ENCODE data around the gene NPLOC4.
"Not testable (repeated sequence)": the region's sequence is repeated elsewhere in the genome, so short reads cannot be mapped to it uniquely, and the experiment has no call there.

The NPLOC4 gene

DNA sequence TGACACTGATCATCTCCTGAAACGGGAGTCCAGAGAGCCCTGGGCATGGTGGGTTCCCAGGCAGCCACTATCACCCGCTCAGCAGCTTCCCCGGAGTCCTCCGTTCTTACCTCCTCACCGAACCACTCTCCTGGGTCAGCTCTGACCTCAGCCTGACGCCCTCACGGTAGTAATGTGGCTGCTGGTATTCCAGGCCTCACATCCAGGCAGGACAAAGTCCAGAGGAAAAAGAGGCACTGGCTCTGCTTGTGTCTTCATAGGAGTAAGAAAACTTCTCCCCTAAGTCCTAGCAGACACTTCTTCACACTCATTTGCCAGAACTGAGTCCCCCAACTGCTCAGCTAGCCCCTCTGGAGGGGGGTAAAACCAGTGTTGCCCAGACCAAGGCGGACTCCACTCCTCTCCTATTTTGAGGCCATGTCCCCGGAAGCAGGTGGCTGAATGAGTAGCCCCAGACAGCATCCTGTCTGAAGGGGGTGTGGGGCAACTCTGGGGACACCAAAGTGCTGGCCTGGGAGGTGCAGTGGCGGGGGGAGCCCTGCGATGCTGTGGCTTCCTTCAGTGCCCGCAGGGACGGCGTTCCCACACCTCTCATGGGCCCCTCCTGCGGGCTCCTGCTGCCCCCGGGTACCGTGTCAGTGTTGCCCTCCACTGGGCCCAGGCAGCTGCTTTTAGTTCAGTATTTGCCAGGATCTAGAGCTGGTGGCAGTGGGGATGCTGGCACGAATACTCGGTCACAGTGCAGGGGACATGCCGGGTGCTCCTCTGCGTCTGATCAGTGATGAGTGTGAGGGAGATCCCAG, 103.4 kb downstream of the NPLOC4 start:
- no peak for DNase-seq (ENCODE audit: low read depth)

- DNase-seq (ENCODE audit: low read depth): no peak
These were observed 104.2 kb downstream of the NPLOC4 start for GRCh38 chr17:81532490-81533287.

- not testable (repeated sequence) for DNase-seq (ENCODE audit: low read depth)
These were observed 104.9 kb downstream of the NPLOC4 start for GRCh38 chr17:81531998-81532404.

DNA sequence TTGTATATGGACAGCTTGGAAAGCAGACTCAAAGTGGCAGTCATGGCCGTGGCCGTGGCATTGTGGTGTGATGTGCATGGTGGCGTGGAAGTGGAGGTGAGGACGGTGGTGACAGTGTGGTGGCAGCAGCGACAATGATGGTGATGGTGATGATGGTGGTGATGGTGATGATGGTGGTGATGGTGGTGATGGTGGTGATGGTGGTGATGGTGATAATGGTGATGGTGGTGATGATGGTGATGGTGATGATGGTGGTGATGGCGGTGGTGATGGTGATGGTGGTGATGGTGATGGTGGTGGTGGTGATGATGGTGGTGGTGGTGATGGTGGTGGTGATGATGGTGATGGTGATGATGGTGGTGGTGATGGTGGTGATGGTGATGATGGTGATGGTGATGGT, 105.9 kb downstream of the NPLOC4 start:
- DNase-seq (ENCODE audit: low read depth): not testable (repeated sequence)

DNA sequence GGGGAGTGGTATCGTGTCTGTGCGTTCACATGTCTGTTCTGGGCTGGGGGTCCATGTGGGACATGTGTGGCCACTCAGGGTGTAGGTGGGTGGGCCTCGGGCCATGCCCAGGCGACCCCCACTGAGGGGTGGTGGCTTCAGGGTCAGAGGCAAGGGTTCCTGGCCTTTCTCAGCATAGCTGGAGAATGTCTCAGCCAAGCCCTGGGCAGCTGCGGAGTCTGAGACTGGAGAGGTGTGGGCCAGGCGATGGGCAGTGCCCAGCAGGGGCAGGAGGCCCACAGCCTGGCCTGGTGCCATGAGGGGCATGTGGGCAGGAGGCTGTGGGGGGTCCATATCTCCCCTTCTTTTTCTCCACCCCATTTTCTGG, 107.5 kb downstream of the NPLOC4 start:
- no peak for DNase-seq (ENCODE audit: low read depth)

GRCh38 chr17:81528651-81529436, 108.1 kb downstream of the NPLOC4 start:
- DNase-seq (ENCODE audit: low read depth): no peak

DNA sequence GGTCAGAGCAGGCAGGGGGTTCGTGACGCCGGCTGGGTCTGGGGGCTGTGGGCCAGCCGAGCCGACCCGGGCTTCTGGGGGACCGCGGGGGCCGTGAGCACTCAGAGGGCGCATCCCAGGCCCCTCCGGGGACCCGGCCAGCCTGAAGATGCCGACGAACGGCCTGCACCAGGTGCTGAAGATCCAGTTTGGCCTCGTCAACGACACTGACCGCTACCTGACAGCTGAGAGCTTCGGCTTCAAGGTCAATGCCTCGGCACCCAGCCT, 108.6 kb downstream of the NPLOC4 start:
- no peak for DNase-seq (ENCODE audit: low read depth)

- no peak for DNase-seq (ENCODE audit: low read depth)
These were observed 109.1 kb downstream of the NPLOC4 start, which contains the start of gene FSCN2 for GRCh38 chr17:81527591-81528383. Gene FSCN2 (plus strand): TSS chr17:81528377. CDS start chr17:81528532, 155 bp downstream.

- DNase-seq (ENCODE audit: low read depth): no peak
These were observed 110.0 kb downstream of the NPLOC4 start for GRCh38 chr17:81526662-81527571.

- no peak for DNase-seq (ENCODE audit: low read depth)
These were observed 112.1 kb downstream of the NPLOC4 start for GRCh38 chr17:81524865-81525159.

DNA sequence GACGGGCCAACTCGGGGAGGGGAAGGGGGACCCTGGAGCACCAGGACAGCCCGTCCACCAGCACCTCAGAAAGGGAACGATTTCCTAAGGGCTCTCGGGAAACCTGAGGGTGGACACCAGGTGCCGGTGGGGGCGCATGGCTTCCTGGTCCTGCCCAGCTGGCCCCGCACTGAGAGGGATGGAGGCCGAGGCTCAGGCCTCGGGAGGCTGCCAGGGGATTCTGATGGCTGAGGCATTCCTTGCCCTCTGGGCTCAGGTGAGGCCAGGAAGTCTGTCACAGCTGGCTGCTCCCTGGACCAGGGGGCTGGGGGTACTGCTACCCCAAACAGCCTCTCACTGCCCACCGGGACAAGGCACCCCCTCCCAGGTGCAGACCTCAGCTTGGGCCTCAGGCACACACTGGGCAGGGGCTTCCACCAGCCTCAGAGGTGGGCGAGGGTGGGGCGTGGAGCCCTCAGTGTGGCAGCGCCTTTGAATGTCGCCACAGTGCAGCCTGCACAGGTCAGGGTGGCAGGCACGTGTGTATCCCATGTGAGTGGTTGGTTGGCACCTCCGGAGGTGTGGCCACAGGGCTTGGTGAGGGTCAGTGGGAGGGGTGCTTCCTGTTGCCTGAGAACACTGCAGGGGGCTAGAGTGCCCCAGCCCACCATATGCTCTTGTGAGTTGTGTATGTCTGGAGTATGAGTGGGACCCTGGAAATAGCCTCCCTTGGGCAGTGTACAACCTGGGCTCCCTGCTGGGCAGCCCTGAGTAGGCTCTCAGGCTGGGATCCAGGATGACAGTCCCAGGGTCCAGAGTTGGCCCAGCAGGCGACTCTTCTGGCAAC, 112.7 kb downstream of the NPLOC4 start:
- DNase-seq (ENCODE audit: low read depth): no peak

DNA sequence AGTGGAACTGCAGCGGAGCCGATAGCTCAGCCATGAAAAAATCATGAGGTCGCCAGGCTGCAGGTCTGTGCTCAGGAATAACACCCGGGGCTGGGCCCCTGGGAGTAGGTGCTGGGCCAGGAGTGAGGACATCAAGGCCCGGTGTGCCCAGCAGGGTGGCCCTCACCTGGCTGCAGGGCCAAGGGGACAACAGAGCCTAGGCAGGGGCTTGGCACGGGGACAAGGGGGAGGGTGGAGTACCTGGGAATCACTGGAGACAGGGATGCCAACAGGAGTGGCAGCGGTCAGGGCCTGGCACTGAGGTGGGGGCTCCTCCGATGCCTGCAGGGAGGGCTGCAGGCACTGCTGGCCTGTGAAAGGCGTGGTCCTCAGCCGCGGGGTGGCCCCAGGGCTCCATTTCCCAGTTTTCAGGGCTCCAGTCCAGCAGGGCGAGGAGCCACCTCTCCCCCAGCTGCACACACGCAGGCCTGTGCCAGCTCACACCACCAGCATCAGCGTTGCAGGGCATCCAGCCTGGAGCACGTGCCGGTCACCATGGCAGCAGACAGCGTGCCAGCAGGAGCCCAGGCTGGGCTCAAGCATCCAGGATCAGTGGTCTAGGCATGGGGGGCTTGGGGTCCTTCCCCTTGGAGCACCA, 113.4 kb downstream of the NPLOC4 start:
- DNase-seq (ENCODE audit: low read depth): peak; percentile 88

DNA sequence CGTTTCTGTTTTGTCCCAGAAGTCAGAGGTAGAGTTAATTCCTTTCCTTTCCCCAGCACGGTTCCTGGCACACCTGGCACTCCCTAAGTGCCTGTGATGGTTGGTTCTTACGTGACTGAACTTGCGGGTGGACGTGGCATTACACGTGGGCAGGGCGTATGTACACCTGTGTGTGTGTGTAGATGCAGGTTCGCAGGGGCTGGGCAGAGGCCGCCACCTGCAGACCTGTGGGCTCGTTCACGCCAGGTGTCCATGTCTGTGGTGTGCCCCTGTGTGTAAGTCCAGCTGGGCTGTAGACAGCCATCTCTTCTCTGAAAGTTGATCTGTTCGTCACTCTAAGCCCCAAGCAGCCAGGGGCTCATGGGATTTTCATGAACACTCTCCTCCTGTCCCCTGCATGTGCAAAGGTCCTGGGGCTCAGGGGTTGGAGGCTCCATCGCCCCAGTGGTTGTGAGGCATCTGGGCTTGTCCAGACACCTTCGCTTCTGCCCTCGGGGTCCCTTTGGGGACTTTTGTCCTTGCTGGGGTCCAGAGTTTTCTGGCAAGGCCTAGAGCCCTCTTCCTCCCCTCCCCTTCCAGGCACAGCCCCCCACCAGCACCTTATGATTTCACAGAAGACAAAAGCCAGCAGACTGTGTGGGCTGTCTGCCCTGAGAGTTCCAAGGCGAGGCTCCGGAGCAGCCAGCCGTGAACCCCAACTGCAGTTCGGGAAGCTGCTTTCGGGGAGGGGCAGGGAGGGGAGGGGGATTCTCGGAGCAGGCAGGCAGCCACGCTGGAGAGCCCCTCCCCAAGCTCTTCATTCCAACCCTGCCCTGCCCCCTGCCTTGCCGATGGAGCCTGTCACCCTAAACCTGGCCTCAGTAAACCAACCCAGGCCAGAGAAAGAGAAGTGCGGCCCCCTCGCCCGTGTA, 114.2 kb downstream of the NPLOC4 start:
- no peak for DNase-seq (ENCODE audit: low read depth)

DNA sequence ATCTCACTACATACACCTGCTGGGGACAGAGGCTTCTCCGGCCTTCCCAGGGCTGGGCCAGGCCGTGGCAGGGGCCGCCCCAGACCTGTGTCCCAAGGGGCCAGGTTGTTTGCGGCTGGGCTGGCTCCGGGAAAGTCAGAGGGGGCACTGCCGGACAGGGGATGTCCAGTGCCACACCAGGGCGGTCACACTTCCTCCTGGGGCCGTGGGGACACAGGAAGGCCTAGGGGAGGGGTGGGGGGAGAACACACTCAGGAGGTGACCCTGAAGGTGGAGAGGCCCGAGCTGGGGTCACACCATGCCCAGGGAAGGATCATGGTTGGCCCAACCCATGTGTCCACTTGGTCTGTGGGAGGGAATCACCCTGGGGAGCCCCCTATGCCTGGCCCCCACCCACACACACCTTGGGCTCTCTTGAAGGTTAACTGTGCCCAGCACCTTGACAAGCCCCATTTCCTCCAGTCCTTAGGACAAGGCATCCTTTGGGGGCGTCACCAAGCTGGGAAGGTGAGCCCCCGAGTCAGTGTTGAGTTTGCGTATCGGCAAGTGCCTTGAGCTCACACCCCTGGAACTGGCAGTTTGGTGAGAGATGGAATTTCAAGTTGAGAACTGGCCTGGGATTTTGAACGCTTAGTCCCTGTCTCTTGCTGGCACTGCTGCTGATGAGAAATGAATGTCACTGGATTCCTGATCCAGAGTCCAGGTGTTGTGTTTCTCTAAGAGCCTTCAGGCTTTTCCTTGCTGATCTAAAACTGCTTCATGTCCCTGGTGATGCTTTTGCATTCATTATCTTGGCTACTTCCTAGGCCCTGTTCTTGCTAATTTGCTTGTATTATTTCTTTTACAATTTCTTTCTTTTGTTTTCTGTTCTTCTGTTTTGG, 116.7 kb downstream of the NPLOC4 start:
- DNase-seq (ENCODE audit: low read depth): no peak

- DNase-seq (ENCODE audit: low read depth): no peak
These were observed 117.5 kb downstream of the NPLOC4 start for GRCh38 chr17:81519284-81520020.

DNA sequence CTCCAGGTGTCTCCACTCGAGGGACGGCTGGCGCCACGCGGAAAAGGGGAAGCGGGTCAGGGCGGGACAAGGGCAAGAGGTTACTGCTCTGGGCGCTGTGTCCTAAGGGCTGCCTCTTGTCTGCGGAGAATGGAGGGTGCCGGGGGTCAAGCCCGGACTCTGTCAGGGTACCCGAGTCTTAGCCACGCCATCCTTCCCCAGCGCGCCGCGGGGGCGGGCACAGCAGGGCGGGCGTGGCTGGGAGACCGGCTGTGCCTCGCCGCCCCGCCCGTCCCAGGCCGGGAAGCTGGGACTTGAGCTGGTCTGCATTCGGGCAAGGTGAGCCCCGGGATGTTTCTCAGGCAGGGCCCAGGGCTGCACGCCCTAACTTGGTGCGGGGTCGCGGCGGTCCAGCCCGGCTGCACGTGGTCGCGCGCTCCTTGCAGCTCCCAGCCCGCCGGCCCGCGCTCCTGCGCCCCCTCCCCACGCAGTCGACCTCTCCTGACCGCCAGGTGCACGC, 118.1 kb downstream of the NPLOC4 start:
- DNase-seq (ENCODE audit: low read depth): no peak
